Vagina (tissue), 2 donors: Measurements from ENCODE around the gene PALLD. TPM values are rescaled to one million over a fixed set of nuclear protein-coding genes. Genes with fewer than 3 reads are reported as not detected.
A peak's percentile ranks its signal among the peaks of the same experiment; 100 is the strongest.

Source experiments
- DNase-seq, 2 donors: peaks; one replicate each; pipeline ENCODE4 v3.0.0-alpha.2; 2017; ENCODE audit errors: extremely low spot score in 2 of 2
- H3K27ac ChIP-seq: fragments of 200-600 bp; sonication (generic); one replicate; pipeline ENCODE4 v1.5.1; 2019
- H3K27me3 ChIP-seq: fragments of 200-600 bp; sonication (generic); one replicate; pipeline ENCODE4 v1.5.1; 2019
- H3K36me3 ChIP-seq, 2 donors: fragments of 200-600 bp; sonication (generic); one replicate each; pipeline ENCODE4 v1.5.1; 2017 to 2019
- H3K4me1 ChIP-seq: fragments of 200-600 bp; sonication (generic); one replicate; pipeline ENCODE4 v1.5.1; 2019
- H3K4me3 ChIP-seq, 2 donors: fragments of 200-600 bp; sonication (generic); 1 replicate in 1 of 2; 2 replicates in 1 of 2; pipeline ENCODE4 v1.5.1; 2016 to 2019
- H3K9me3 ChIP-seq: fragments of 200-600 bp; sonication (generic); one replicate; pipeline ENCODE4 v1.5.1; 2019
- CTCF ChIP-seq, 3 experiments: fragments of 450-650 bp in 2 of 3; fragments of 200-600 bp in 1 of 3; sonication (generic) in 1 of 3; IDR thresholded peaks; one replicate each; pipeline ENCODE4 v1.5.1; 2017 to 2019; ENCODE audit warnings: antibody characterized with exemption in 3 of 3, mild to moderate bottlenecking in 2 of 3, moderate library complexity in 2 of 3
- POLR2A ChIP-seq, 2 donors: fragments of 450-650 bp; IDR thresholded peaks; one replicate each; pipeline ENCODE4 v1.6.1; 2017; ENCODE audit warnings: antibody characterized with exemption in 2 of 2, mild to moderate bottlenecking in 2 of 2, moderate library complexity in 2 of 2
- POLR2AphosphoS5 ChIP-seq, 2 donors: sonication (generic); formaldehyde crosslinking; IDR thresholded peaks; one replicate each; pipeline ENCODE4 v1.9.0; 2017; ENCODE audit warnings: antibody characterized with exemption in 2 of 2, mild to moderate bottlenecking in 2 of 2, low read depth in 1 of 2; ENCODE audit not compliant: insufficient read depth in 1 of 2
- intact Hi-C: fragments of 100-400 bp; cut with DNase I; formaldehyde crosslinking; loops from one replicate; pipeline ENCODE4 v1.15.1; 2023
- total RNA-seq: library from RNA; depleted of rRNA; stranded (reverse); fragments of >200 nt; gene quantifications from one replicate; pipeline ENCODE4 v1.2.3, GENCODE V29; 2016

The PALLD gene
- total RNA-seq, 1 donor from 2014 or later = 229 TPM

- intact Hi-C loops = no loop called here
- no peak for TF ChIP-seq POLR2A (IDR thresholded peaks at IDR 0.05)
- no peak for TF ChIP-seq POLR2AphosphoS5 (IDR thresholded peaks at IDR 0.05; ENCODE audit: insufficient read depth in 1 of 2, low read depth in 1 of 2)
- no peak for TF ChIP-seq CTCF (IDR thresholded peaks at IDR 0.05)
- H3K27ac ChIP-seq = no peak overlapping the region
- no peaks in the 10 kb centered on the region for H3K9me3 ChIP-seq
- H3K27me3 ChIP-seq = no peaks in the 10 kb centered on the region
- no peak for DNase-seq
- H3K4me3 ChIP-seq = no peak overlapping the region
- no peaks in the 10 kb centered on the region for H3K4me1 ChIP-seq
- H3K36me3 ChIP-seq = no peaks in the 10 kb centered on the region
These were observed 126.2 kb downstream of the PALLD start for GRCh38 chr4:168623011-168623410.

GRCh38 chr4:168623484-168623883 is 126.6 kb downstream of the PALLD start:
- Histone ChIP-seq H3K27ac (no peak overlapping the region), H3K4me1 (no peaks in the 10 kb centered on the region), H3K27me3 (no peaks in the 10 kb centered on the region), H3K36me3 (no peaks in the 10 kb centered on the region), H3K4me3 (no peak overlapping the region), H3K9me3 (no peaks in the 10 kb centered on the region)
- DNase-seq = no peak
- TF ChIP-seq POLR2A (IDR thresholded peaks at IDR 0.05) (no peak), POLR2AphosphoS5 (IDR thresholded peaks at IDR 0.05; ENCODE audit: insufficient read depth in 1 of 2, low read depth in 1 of 2) (no peak), CTCF (IDR thresholded peaks at IDR 0.05) (no peak)
- intact Hi-C loops = no loop called here

- intact Hi-C loops = no loop called here
- H3K36me3 ChIP-seq = no peaks in the 10 kb centered on the region
- peaks cover 9% of the 10 kb centered on the region for H3K4me1 ChIP-seq
- no peak overlapping the region for H3K4me3 ChIP-seq
- TF ChIP-seq POLR2A (IDR thresholded peaks at IDR 0.05) (no peak), CTCF (IDR thresholded peaks at IDR 0.05) (no peak), POLR2AphosphoS5 (IDR thresholded peaks at IDR 0.05; ENCODE audit: insufficient read depth in 1 of 2, low read depth in 1 of 2) (no peak)
- H3K27ac ChIP-seq = no peak overlapping the region
- H3K27me3 ChIP-seq = no peaks in the 10 kb centered on the region
- no peaks in the 10 kb centered on the region for H3K9me3 ChIP-seq
- DNase-seq = no peak
These were observed 131.4 kb downstream of the PALLD start for GRCh38 chr4:168628251-168628650.

- H3K27me3 ChIP-seq = no peaks in the 10 kb centered on the region
- H3K9me3 ChIP-seq = no peaks in the 10 kb centered on the region
- TF ChIP-seq POLR2AphosphoS5 (IDR thresholded peaks at IDR 0.05; ENCODE audit: insufficient read depth in 1 of 2, low read depth in 1 of 2) = no peak
- no peaks in the 10 kb centered on the region for H3K36me3 ChIP-seq
- no peak for DNase-seq
- H3K4me1 ChIP-seq = peaks cover 17% of the 10 kb centered on the region
- intact Hi-C loops = no loop called here
- H3K4me3 ChIP-seq = no peak overlapping the region
- H3K27ac ChIP-seq = no peak overlapping the region
These were observed 132.7 kb downstream of the PALLD start for GRCh38 chr4:168629566-168629965.

- peak in 1 of 2 donors; percentile 62 for TF ChIP-seq POLR2AphosphoS5 (IDR thresholded peaks at IDR 0.05; ENCODE audit: insufficient read depth in 1 of 2, low read depth in 1 of 2)
- TF ChIP-seq CTCF (IDR thresholded peaks at IDR 0.05) = no peak
- H3K9me3 ChIP-seq = no peaks in the 10 kb centered on the region
- H3K4me3 ChIP-seq = peak overlapping the region; percentile 56 to 58
- intact Hi-C loops = loop anchor here (10.0 kb wide), 1 partner anchor 204 kb away; no protein-coding TSS in a partner anchor
- peaks cover 26% of the 10 kb centered on the region for H3K4me1 ChIP-seq
- no peaks in the 10 kb centered on the region for H3K36me3 ChIP-seq
- no peak for DNase-seq
- H3K27me3 ChIP-seq = no peaks in the 10 kb centered on the region
- H3K27ac ChIP-seq = peak overlapping the region; percentile 80
These were observed 133.8 kb downstream of the PALLD start for GRCh38 chr4:168630445-168631187.
